ENCODE data around the gene GIGYF1. TPM values are rescaled to one million over a fixed set of nuclear protein-coding genes. Genes with fewer than 3 reads are reported as not detected.
A peak's percentile ranks its signal among the peaks of the same experiment; 100 is the strongest.
"Not testable (repeated sequence)": the region's sequence is repeated elsewhere in the genome, so short reads cannot be mapped to it uniquely, and the experiment has no call there.

GIGYF1 gene, protein sequence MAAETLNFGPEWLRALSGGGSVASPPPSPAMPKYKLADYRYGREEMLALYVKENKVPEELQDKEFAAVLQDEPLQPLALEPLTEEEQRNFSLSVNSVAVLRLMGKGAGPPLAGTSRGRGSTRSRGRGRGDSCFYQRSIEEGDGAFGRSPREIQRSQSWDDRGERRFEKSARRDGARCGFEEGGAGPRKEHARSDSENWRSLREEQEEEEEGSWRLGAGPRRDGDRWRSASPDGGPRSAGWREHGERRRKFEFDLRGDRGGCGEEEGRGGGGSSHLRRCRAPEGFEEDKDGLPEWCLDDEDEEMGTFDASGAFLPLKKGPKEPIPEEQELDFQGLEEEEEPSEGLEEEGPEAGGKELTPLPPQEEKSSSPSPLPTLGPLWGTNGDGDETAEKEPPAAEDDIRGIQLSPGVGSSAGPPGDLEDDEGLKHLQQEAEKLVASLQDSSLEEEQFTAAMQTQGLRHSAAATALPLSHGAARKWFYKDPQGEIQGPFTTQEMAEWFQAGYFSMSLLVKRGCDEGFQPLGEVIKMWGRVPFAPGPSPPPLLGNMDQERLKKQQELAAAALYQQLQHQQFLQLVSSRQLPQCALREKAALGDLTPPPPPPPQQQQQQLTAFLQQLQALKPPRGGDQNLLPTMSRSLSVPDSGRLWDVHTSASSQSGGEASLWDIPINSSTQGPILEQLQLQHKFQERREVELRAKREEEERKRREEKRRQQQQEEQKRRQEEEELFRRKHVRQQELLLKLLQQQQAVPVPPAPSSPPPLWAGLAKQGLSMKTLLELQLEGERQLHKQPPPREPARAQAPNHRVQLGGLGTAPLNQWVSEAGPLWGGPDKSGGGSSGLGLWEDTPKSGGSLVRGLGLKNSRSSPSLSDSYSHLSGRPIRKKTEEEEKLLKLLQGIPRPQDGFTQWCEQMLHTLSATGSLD (N-terminal part only)
- 10 to 100 TPM; 43.4 to 47.4 TPM for total RNA-seq

DNA sequence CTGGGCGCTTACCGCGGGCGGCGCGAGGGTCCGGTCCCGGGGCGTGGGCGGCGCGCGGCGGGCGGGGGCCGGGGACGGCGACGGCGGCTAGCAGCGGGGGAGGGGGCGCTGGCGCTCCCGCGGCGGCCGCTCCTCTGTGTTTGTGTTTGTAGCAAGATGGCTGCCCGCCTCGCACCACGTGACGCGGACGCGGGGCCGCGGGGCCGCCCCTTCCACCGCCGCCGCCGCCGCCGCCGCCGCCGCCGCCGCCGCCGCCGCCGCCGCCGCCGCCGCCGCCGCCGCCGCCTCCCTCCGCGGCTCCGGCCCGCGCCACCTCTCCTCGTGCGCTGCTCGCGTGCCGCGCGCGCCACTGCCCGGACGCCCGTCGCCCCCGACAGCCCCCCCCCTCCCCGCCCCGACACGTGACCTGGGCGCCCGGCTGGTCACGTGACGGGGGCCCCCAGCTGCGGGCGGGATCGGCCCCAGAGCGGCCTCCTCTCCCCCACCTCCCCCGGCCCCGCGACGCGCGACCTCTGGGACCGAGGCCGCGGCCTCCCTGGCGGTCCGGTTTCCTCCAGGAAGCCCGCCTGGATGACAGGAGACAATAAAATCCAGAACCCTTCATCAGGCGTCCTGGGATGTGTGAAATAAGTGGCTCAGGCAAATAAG, at the start of gene GIGYF1:
Gene GIGYF1 (minus strand): TSS at position 153 of the 648 bp plus-strand sequence. CDS start 6,012 bp downstream, outside the sequence.
- Mint-ChIP-seq H3K36me3 (ENCODE audit: low read depth) (peaks cover 13% of the 10 kb centered on the region), H3K4me1 (peaks cover 33% of the 10 kb centered on the region), H3K4me3 (peak within 1 kb of the TSS; percentile 96), H3K27me3 (peaks cover 18% of the 10 kb centered on the region), H3K27ac (peak within 1 kb of the TSS; percentile 78), H3K9me3 (no peaks in the 10 kb centered on the region)
- ChIA-PET CTCF (interaction anchor here (1.1 to 8.2 kb wide), 5 partner anchors 11 to 158 kb away, joined by 4 to 90 read pairs (median 31); partner anchors contain the start of genes POP7 and SLC12A9), POLR2A (interaction anchor here (1.4 to 7.3 kb wide), 5 partner anchors 11 to 108 kb away, joined by 4 to 51 read pairs (median 27); partner anchors contain the start of genes FBXO24, LRCH4, MOSPD3 and POP7)
- DNase-seq, result peak; percentile 74

DNA sequence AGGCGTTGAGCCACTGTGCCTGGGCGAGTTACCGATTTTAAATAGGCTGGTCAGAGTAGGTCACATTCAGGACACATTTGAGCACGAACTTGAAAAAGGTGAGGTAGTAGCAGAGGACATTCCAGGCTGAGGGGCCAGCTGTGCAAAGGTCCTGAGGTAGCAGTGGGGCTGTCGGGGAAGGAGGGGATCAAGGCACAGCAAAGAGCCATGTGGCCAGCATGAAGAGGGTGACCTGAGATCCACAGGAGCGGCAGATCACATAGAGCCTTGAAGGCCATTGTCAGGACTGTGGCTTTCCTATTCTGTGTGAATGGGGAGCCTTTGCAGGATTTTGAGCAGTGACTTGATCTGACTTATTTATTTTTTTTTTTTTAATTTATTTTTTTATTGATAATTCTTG, 45.9 kb upstream of the GIGYF1 start:
- ChIA-PET POLR2A (no interaction called here), CTCF (no interaction called here)
- Mint-ChIP-seq H3K9me3 (no peaks in the 10 kb centered on the region), H3K27me3 (peaks cover 4% of the 10 kb centered on the region), H3K4me1 (no peaks in the 10 kb centered on the region), H3K27ac (no peak overlapping the region), H3K4me3 (no peak overlapping the region), H3K36me3 (ENCODE audit: low read depth) (no peaks in the 10 kb centered on the region)
- DNase-seq, result no peak

DNA sequence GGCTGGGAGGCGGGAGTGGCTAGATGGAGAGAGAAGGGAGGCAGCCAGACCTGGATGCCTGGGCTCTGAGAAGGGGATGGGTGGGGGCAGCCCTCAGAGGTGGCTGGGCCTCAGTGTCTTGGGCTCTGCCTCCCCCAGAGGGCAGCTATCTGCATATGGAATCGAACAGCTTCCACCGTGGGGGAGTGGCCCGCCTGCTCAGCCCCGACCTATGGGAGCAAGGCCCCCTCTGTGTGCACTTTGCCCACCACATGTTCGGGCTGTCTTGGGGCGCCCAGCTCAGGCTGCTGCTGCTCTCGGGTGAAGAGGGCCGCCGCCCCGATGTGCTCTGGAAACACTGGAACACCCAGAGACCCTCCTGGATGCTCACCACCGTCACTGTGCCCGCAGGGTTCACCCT, 42.6 kb upstream of the GIGYF1 start:
- ChIA-PET POLR2A (no interaction called here), CTCF (no interaction called here)
- Mint-ChIP-seq H3K9me3 (no peaks in the 10 kb centered on the region), H3K4me1 (no peaks in the 10 kb centered on the region), H3K36me3 (ENCODE audit: low read depth) (no peaks in the 10 kb centered on the region), H3K27ac (no peak overlapping the region), H3K4me3 (no peak overlapping the region), H3K27me3 (no peaks in the 10 kb centered on the region)
- DNase-seq, result no peak

DNA sequence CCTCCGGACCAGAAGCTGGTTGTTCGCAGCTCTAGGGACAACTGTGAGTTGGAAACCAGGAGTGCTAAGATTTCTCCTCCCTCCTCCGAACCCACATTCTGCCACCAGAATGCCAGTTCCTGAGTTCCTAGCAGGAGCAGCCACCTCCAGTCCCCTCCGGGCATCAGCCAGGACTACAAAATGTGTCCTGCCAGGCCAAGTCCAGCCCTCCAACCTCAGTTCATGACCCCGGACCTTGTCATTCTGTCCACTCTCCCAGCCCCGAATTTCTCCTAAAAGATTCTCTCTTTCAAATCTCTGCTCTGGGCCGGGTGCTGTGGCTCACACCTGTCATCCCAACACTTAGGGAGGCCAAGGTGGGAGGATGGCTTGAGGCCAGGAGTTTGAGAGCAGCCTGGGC, 41.7 kb upstream of the GIGYF1 start:
- no peaks in the 10 kb centered on the region for H3K36me3 Mint-ChIP-seq (ENCODE audit: low read depth)
- H3K9me3 Mint-ChIP-seq, result no peaks in the 10 kb centered on the region
- ChIA-PET CTCF (no interaction called here), POLR2A (no interaction called here)
- H3K27ac Mint-ChIP-seq, result no peak overlapping the region
- H3K27me3 Mint-ChIP-seq, result no peaks in the 10 kb centered on the region
- DNase-seq, result no peak
- H3K4me3 Mint-ChIP-seq, result no peak overlapping the region
- H3K4me1 Mint-ChIP-seq, result no peaks in the 10 kb centered on the region

DNA sequence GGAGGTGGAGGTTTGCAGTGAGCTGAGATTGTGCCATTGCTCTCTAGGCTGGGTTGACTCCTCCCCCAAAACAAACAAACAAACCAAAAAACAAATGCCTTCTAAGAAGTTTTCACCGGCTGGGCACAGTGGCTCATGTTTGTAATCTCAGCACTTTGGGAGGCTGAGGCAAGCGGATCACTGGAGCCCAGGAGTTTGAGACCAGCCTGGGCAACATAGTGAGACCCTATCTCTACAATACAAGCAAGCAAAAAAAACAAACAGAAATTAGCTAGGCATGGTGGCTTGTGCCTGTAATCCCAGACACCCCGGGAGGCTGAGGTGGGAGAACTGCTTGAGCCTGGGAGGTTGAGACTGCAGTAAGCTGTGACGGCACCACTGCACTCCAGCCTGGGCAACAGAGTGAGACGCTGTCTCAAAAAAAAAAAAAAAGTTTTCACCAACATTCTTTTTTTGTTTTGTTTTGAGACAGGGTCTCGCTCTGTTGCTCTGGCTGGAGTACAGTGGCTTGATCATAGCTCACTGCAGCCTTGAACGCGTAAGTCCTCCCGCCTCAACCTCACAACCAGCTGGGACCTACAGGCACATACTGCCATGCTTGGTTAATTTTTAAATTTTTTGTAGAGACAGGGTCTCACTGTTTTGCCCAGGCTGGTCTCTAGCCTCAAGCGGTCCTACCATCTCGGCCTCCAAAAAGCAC, 38.0 kb upstream of the GIGYF1 start:
- ChIA-PET POLR2A (no interaction called here), CTCF (interaction anchor here (1.2 kb wide), 1 partner anchor 27 kb away, joined by 3 read pairs; no protein-coding TSS in a partner anchor)
- Mint-ChIP-seq H3K9me3 (no peaks in the 10 kb centered on the region), H3K27me3 (peaks cover 8% of the 10 kb centered on the region), H3K4me1 (no peaks in the 10 kb centered on the region), H3K27ac (no peak overlapping the region), H3K4me3 (no peak overlapping the region), H3K36me3 (ENCODE audit: low read depth) (no peaks in the 10 kb centered on the region)
- no peak for DNase-seq

DNA sequence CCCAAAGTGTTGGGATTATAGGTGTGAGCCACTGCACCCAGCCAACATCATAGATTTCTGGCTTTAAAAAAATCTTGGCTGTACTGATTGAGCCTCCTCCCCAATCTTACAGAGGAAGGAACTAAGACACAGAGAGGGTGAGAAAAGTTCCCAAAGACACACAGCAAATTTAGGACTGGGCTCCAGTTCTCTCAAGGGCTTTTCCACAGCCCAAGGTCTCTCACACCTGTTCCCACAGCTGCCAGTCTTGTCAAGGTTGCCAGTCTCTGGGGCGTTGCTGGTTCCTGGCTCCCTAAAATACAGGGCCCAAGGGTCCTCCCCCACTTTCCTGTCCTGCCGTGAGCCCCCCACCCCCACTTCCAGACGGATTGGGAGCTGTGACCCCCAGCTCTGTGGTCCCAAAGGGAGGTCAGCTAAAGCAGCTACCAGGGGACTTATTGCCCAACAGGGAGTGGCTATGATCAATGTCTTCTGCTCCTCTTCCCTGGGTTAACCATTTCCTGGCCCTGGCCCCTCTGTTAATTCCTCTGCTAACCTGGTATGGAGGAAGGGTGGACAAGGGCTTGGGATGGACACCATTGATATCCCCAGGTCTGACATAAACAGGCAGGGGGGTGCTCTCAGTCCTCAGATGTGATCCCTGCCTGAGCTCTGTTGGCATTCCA, 36.2 kb upstream of the GIGYF1 start:
- DNase-seq, result no peak
- Mint-ChIP-seq H3K36me3 (ENCODE audit: low read depth) (no peaks in the 10 kb centered on the region), H3K9me3 (no peaks in the 10 kb centered on the region), H3K27me3 (peaks cover 8% of the 10 kb centered on the region), H3K4me3 (no peak overlapping the region), H3K4me1 (peaks cover under 1% of the 10 kb centered on the region), H3K27ac (no peak overlapping the region)
- ChIA-PET POLR2A (no interaction called here), CTCF (interaction anchor here (2.3 kb wide), 1 partner anchor 25 kb away, joined by 8 read pairs; the partner anchor contains the start of gene POP7)

DNA sequence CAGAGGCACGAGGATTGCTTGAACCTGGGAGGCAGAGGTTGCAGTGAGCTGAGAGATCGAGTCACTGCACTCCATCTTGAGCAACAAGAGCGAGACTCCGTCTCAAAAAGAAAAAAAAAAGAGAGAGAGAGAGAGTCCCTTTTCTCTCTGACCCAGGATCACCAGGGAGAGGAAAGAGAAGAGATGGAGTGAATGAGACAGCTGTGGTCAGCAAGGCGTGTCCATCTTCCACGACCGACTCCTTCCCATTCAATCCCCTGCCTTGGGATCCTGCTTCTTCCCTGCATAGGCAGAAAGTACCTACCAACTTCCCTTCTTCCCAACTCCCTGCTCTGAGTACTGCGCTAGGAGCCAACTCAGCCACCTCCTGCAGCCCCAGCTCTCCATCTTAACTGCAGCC, 34.1 kb upstream of the GIGYF1 start:
- DNase-seq, result no peak
- Mint-ChIP-seq H3K27me3 (peaks cover 15% of the 10 kb centered on the region), H3K36me3 (ENCODE audit: low read depth) (no peaks in the 10 kb centered on the region), H3K4me3 (no peak overlapping the region), H3K27ac (no peak overlapping the region), H3K9me3 (no peaks in the 10 kb centered on the region), H3K4me1 (peaks cover 4% of the 10 kb centered on the region)
- POLR2A ChIA-PET, result interaction anchor here (0.8 to 0.9 kb wide), 2 partner anchors 15 to 142 kb away, joined by 4 read pairs; partner anchors contain the start of gene FBXO24
- CTCF ChIA-PET, result interaction anchor here (2.3 to 8.6 kb wide), 2 partner anchors 23 kb away, joined by 8 to 49 read pairs; partner anchors contain the start of gene POP7

DNA sequence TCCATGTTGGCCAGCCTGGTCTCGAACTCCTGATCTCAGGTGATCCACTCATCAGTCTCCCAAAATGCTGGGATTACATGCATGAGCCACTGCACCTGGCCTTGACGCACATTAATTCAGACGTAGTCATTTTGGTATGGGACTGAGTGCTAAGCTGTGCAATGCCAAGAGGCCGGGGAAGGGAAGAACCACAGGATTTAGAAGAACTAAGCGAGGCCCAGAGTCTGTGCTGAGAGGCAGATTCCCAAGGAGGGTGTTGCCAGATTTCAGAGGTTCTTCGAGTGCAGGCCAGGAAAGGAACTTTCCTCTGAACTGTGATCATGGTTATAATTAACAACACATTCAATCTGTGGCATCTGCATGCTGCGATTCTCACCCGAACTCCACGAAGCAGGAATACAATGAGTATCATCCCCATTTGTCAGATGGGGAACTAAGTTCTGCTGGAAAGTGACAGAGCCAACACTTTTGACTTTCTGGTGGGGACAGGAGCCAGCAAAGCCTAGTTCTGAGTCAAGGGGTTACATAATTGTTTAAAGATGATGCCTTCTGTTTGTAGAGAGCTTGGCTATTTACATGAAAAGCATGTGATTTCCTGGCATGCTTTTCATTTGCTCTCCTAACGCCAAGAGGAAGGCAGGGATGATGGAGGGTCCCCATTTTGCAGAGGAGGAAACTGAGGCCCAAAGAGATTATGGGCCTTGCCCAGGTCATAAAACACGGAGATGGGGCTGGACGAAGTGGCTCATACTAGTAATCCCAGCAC, 33.1 kb upstream of the GIGYF1 start:
- Mint-ChIP-seq H3K27ac (no peak overlapping the region), H3K4me3 (no peak overlapping the region), H3K4me1 (peaks cover 4% of the 10 kb centered on the region), H3K36me3 (ENCODE audit: low read depth) (no peaks in the 10 kb centered on the region), H3K27me3 (peaks cover 23% of the 10 kb centered on the region), H3K9me3 (no peaks in the 10 kb centered on the region)
- DNase-seq, result no peak
- ChIA-PET POLR2A (no interaction called here), CTCF (interaction anchor here (0.9 to 8.6 kb wide), 3 partner anchors 22 to 125 kb away, joined by 3 to 49 read pairs (median 3); partner anchors contain the start of genes POP7 and SLC12A9)

DNA sequence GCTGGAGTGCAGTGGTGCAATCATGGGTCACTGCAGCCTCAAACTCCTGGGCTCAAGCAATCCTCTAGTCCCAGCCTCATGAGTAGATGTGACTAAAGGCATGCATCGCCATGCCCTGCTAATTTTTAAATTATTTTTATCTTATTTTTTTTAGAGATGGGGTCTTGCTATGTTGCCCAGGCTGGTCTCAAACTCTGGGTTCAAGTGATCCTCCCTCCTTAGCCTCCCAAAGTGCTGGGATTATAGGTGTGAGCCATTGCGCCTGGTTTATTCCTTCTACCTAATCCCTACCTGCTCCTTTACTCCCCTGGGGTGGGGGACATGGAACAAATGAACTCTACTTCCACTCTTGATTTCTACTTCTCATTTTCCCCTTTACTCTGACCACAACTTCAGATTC, 30.3 kb upstream of the GIGYF1 start:
- H3K36me3 Mint-ChIP-seq (ENCODE audit: low read depth); H3K9me3 Mint-ChIP-seq; H3K4me1 Mint-ChIP-seq; H3K27ac Mint-ChIP-seq; H3K4me3 Mint-ChIP-seq; DNase-seq: not testable (repeated sequence)
- CTCF ChIA-PET, result interaction anchor here (1.0 to 8.6 kb wide), 3 partner anchors 19 to 90 kb away, joined by 3 to 49 read pairs (median 6); partner anchors contain the start of gene POP7
- POLR2A ChIA-PET, result interaction anchor here (1.4 kb wide), 1 partner anchor 49 kb away, joined by 4 read pairs; no protein-coding TSS in a partner anchor
- H3K27me3 Mint-ChIP-seq, result peaks cover 43% of the 10 kb centered on the region

DNA sequence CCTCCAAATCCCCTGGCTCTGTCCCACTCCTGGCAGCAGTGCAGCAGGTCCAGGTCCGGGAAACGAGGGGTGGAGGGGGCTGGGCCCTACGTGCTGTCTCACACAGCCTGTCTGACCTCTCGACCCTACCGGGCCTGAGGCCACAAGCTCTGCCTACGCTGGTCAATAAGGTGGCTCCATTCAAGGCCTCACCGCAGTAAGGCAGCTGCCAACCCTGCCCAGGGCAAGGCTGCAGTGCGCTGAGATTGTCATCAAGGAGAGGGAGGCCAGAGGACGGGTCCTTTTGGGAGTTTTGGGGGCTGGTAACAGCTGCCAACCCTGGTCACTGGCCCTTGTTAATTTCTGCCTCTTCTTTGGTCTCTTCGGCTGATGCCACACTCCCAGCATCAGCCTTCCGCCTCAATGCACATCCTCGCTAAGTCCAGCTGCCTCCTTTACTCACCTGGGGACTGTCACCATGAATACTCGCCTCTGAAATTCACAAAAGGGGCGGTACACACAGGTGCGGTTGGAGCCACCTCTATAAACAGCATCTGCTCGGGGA, 29.8 kb upstream of the GIGYF1 start:
- H3K9me3 Mint-ChIP-seq, result no peaks in the 10 kb centered on the region
- no peak overlapping the region for H3K27ac Mint-ChIP-seq
- peaks cover 48% of the 10 kb centered on the region for H3K27me3 Mint-ChIP-seq
- ChIA-PET CTCF (interaction anchor here (0.5 to 8.6 kb wide), 2 partner anchors 18 to 71 kb away, joined by 3 to 49 read pairs; partner anchors contain the start of gene POP7), POLR2A (interaction anchor here (1.0 kb wide), 1 partner anchor 18 kb away, joined by 7 read pairs; the partner anchor contains the start of gene POP7)
- no peak for DNase-seq
- peaks cover 4% of the 10 kb centered on the region for H3K4me1 Mint-ChIP-seq
- no peaks in the 10 kb centered on the region for H3K36me3 Mint-ChIP-seq (ENCODE audit: low read depth)
- no peak overlapping the region for H3K4me3 Mint-ChIP-seq
